AG04449 (cell line): Measurements from ENCODE around the gene DNAJC4.
A peak's percentile ranks its signal among the peaks of the same experiment; 100 is the strongest.

Experiments
- CTCF ChIA-PET: fragments of 350-600 bp; formaldehyde crosslinking; extraction: SDS; loops from one replicate; lab custom pipeline; 2021; ENCODE audit warnings: antibody characterized with exemption; lab: Yijun Ruan, JAX
- POLR2A ChIA-PET: fragments of 400-600, 350-600 bp; formaldehyde crosslinking; extraction: SDS; loops from one replicate; lab custom pipeline; 2020; ENCODE audit warnings: antibody characterized with exemption, inconsistent platforms; lab: Yijun Ruan, JAX
- DNase-seq: peaks from one replicate; pipeline ENCODE4 v3.0.0-alpha.2; 2010; ENCODE audit warnings: low read depth, low spot score
- H3K4me3 ChIP-seq: 2 replicates; pipeline ENCODE4 v1.5.1; 2011; ENCODE audit warnings: low read depth, mild to moderate bottlenecking, control low read depth, low read length
- CTCF ChIP-seq: IDR thresholded peaks from one replicate; pipeline ENCODE4 v1.5.1; 2011; ENCODE audit warnings: mild to moderate bottlenecking, moderate library complexity, low read length, control low read depth, inconsistent platforms; ENCODE audit not compliant: insufficient read depth; ENCODE audit errors: missing control alignments

Gene DNAJC4

GRCh38 chr11:64201543-64201942 is 28.8 kb upstream of the DNAJC4 start:
- ChIA-PET POLR2A (interaction anchor here (1.4 kb wide), 1 partner anchor 16 kb away, joined by 6 read pairs; no protein-coding TSS in a partner anchor), CTCF (interaction anchor here (8.3 to 11.7 kb wide), 2 partner anchors 15 to 101 kb away, joined by 86 to 305 read pairs; partner anchors contain the start of genes CATSPERZ and ESRRA)
- H3K4me3 ChIP-seq = no peak overlapping the region
- TF ChIP-seq CTCF = no peak
- DNase-seq = no peak

- ChIA-PET POLR2A (interaction anchor here (1.5 kb wide), 1 partner anchor 43 kb away, joined by 7 read pairs; no protein-coding TSS in a partner anchor), CTCF (interaction anchor here (1.1 to 11.7 kb wide), 7 partner anchors 13 to 203 kb away, joined by 3 to 305 read pairs (median 86); partner anchors contain the start of genes CATSPERZ, DNAJC4, ESRRA and PLCB3)
- DNase-seq = no peak
- no peak for TF ChIP-seq CTCF
- H3K4me3 ChIP-seq = no peak overlapping the region
These were observed 27.4 kb upstream of the DNAJC4 start for GRCh38 chr11:64202992-64203391.

GRCh38 chr11:64203421-64204079 is 26.8 kb upstream of the DNAJC4 start:
- no peak for TF ChIP-seq CTCF
- DNase-seq = no peak
- no peak overlapping the region for H3K4me3 ChIP-seq
- CTCF ChIA-PET = interaction anchor here (1.2 to 11.7 kb wide), 15 partner anchors 7 to 151 kb away, joined by 4 to 305 read pairs (median 15); partner anchors contain the start of genes CATSPERZ, DNAJC4, ESRRA and NUDT22
- POLR2A ChIA-PET = interaction anchor here (1.2 to 1.6 kb wide), 4 partner anchors 18 to 97 kb away, joined by 3 to 10 read pairs (median 6); partner anchors contain the start of genes CATSPERZ, FKBP2 and STIP1

GRCh38 chr11:64204080-64204440 is 26.3 kb upstream of the DNAJC4 start:
- no peak for DNase-seq
- ChIA-PET CTCF (interaction anchor here (0.8 to 11.7 kb wide), 22 partner anchors 8 to 367 kb away, joined by 3 to 305 read pairs (median 7); partner anchors contain the start of genes CATSPERZ, DNAJC4, ESRRA and FKBP2), POLR2A (interaction anchor here (1.2 to 1.6 kb wide), 5 partner anchors 10 to 97 kb away, joined by 3 to 10 read pairs (median 5); partner anchors contain the start of genes CATSPERZ, FKBP2 and STIP1)
- no peak overlapping the region for H3K4me3 ChIP-seq
- TF ChIP-seq CTCF = no peak

- ChIA-PET POLR2A (interaction anchor here (0.6 to 1.6 kb wide), 7 partner anchors 9 to 96 kb away, joined by 3 to 10 read pairs (median 5); partner anchors contain the start of genes CATSPERZ, FKBP2 and STIP1), CTCF (interaction anchor here (0.8 to 11.7 kb wide), 23 partner anchors 8 to 367 kb away, joined by 3 to 305 read pairs (median 6); partner anchors contain the start of genes CATSPERZ, DNAJC4, ESRRA and FKBP2)
- H3K4me3 ChIP-seq = no peak overlapping the region
- TF ChIP-seq CTCF = peak; percentile 83
- DNase-seq = peak; percentile 74
These were observed 25.8 kb upstream of the DNAJC4 start for GRCh38 chr11:64204464-64204989.
